ENCODE data around the gene MAST3.
A peak's percentile ranks its signal among the peaks of the same experiment; 100 is the strongest.
"Not testable (repeated sequence)": the region's sequence is repeated elsewhere in the genome, so short reads cannot be mapped to it uniquely, and the experiment has no call there.

Gene MAST3

GRCh38 chr19:18141031-18141430 is 43.5 kb downstream of the MAST3 start:
- DNase-seq: no peak

- DNase-seq: no peak
These were observed 46.3 kb downstream of the MAST3 start for GRCh38 chr19:18143902-18144301.

GRCh38 chr19:18144361-18144760 is 46.8 kb downstream of the MAST3 start:
- DNase-seq: no peak

GRCh38 chr19:18144906-18145305 is 47.3 kb downstream of the MAST3 start:
- no peak for DNase-seq

GRCh38 chr19:18145391-18145999 is 47.9 kb downstream of the MAST3 start:
- DNase-seq: no peak

GRCh38 chr19:18147396-18147795 is 49.8 kb downstream of the MAST3 start:
- DNase-seq: no peak

- no peak for DNase-seq
These were observed 52.0 kb downstream of the MAST3 start for GRCh38 chr19:18149596-18149975.

GRCh38 chr19:18150776-18151624 is 53.4 kb downstream of the MAST3 start:
- DNase-seq: no peak

- DNase-seq: peak; percentile 77
These were observed 54.9 kb downstream of the MAST3 start for GRCh38 chr19:18152442-18152816.

GRCh38 chr19:18152817-18153555 is 55.4 kb downstream of the MAST3 start, which contains the start of gene PIK3R2:
TSS of gene PIK3R2 (plus strand) at chr19:18153163. CDS start at chr19:18155880, 2,717 bp downstream.
- peak; percentile 95 for DNase-seq

GRCh38 chr19:18153556-18154134 is 56.1 kb downstream of the MAST3 start:
- DNase-seq: no peak

- DNase-seq: no peak
These were observed 57.8 kb downstream of the MAST3 start for GRCh38 chr19:18155095-18156087.

GRCh38 chr19:18156268-18156667 is 58.7 kb downstream of the MAST3 start:
- no peak for DNase-seq

- no peak for DNase-seq
These were observed 59.4 kb downstream of the MAST3 start for GRCh38 chr19:18156841-18157464.

- no peak for DNase-seq
These were observed 60.0 kb downstream of the MAST3 start for GRCh38 chr19:18157465-18158063.

- DNase-seq: no peak
These were observed 60.9 kb downstream of the MAST3 start for GRCh38 chr19:18158467-18158866.

- not testable (repeated sequence) for DNase-seq
These were observed 61.6 kb downstream of the MAST3 start for GRCh38 chr19:18159059-18159616.

- no peak for DNase-seq
These were observed 62.2 kb downstream of the MAST3 start for GRCh38 chr19:18159810-18160209.

- DNase-seq: no peak
These were observed 63.0 kb downstream of the MAST3 start for GRCh38 chr19:18160493-18160970.

- DNase-seq: no peak
These were observed 63.5 kb downstream of the MAST3 start for GRCh38 chr19:18160971-18161635.

All from GOT3 (cell line).